Measurements from ENCODE around the gene TMEM74B. TPM values are rescaled to one million over a fixed set of nuclear protein-coding genes. Genes with fewer than 3 reads are reported as not detected.
"Not testable (repeated sequence)": the region's sequence is repeated elsewhere in the genome, so short reads cannot be mapped to it uniquely, and the experiment has no call there.

Gene TMEM74B
- total RNA-seq, 1 donor from 2014 or later = 1.2 TPM

DNA sequence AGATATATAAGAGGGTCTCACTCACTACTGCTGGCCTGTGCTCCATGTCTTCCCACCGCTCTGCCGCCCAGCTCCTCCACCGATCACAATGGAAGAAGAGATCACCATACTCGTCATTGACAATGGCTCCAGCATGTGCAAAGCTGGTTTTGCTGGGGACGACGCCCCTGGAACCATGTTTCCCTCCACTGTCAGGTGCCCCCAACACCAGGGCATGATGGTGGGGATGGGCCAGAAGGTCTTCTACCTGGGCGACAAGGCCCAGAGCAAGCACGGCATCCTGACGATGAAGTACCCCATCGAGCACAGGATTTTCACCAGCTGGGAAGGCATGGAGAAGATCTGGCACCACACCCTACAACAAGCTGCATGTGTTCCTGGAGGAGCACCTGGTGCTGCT lies 24.3 kb downstream of the TMEM74B start:
- no peak overlapping the region for H3K4me3 ChIP-seq (ENCODE audit: low read depth, low read length)
- no peak for DNase-seq (ENCODE audit: low read depth)
- TF ChIP-seq, protein P1, sequence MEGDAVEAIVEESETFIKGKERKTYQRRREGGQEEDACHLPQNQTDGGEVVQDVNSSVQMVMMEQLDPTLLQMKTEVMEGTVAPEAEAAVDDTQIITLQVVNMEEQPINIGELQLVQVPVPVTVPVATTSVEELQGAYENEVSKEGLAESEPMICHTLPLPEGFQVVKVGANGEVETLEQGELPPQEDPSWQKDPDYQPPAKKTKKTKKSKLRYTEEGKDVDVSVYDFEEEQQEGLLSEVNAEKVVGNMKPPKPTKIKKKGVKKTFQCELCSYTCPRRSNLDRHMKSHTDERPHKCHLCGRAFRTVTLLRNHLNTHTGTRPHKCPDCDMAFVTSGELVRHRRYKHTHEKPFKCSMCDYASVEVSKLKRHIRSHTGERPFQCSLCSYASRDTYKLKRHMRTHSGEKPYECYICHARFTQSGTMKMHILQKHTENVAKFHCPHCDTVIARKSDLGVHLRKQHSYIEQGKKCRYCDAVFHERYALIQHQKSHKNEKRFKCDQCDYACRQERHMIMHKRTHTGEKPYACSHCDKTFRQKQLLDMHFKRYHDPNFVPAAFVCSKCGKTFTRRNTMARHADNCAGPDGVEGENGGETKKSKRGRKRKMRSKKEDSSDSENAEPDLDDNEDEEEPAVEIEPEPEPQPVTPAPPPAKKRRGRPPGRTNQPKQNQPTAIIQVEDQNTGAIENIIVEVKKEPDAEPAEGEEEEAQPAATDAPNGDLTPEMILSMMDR (conservative IDR thresholded peaks at IDR 0.05; ENCODE audit: low read depth, low read length) = no peak

DNA sequence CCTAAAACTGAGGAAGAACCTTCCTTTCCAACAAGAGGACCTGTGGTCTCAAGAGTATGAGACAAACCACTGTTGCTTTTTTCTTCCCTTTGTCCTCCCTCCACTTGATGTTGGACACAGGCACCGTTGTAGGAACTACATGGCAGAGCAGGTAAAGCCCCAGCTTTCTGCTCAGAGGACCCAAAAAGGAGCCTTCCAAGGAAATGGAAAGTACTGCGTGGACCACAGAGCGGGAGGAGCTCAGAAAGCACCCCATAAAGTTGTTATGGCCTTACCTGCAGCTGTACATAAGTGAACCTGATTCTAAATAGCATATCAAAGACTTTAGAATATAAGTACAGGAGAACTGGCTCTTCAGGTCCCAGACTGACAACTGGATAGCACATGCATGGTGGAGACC lies 29.4 kb downstream of the TMEM74B start:
- H3K4me3 ChIP-seq (ENCODE audit: low read depth, low read length) = no peak overlapping the region
- no peak for DNase-seq (ENCODE audit: low read depth)
- TF ChIP-seq, protein P1 (conservative IDR thresholded peaks at IDR 0.05; ENCODE audit: low read depth, low read length) = no peak

DNA sequence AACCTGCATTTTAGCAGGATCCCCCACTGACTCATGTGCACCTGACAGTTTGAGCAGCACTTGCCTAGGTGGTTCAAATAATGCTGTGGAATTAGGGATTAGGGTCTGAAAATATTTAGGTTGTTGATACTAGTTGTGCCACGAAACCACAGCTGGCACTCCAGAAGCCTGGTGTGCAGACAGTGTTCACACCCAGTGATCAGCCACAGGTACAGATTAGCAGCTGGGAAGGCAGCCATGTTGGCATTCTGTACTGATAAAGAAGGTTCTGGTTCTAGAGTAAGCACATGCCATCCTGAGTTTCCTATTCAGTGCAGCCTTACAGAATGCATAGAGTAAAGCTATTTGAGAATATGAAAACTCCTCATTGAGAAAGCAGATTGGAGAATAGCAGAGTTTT lies 30.1 kb downstream of the TMEM74B start:
- DNase-seq (ENCODE audit: low read depth) = no peak
- no peak overlapping the region for H3K4me3 ChIP-seq (ENCODE audit: low read depth, low read length)
- TF ChIP-seq, protein P1 (conservative IDR thresholded peaks at IDR 0.05; ENCODE audit: low read depth, low read length) = no peak

DNA sequence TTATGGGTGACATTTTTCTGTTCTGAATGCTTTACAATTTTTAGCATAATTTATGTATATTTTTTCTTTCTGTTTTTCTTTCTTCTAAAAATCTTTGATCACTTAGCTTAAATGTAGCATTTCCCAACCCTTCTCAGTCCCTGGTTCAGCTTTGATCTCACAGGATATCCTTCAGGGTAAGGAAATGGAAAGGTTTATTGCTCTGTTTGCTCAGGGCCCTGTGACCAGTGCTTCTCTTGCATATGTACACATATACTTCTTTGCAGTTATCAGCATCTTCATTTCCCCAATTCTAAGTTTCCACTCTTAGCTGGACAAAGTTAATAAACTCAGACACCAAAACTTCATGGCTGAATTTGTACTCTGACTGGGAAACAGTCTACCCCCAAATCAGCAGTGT lies 30.6 kb downstream of the TMEM74B start:
- H3K4me3 ChIP-seq (ENCODE audit: low read depth, low read length) = no peak overlapping the region
- TF ChIP-seq, protein P1 (conservative IDR thresholded peaks at IDR 0.05; ENCODE audit: low read depth, low read length) = no peak
- DNase-seq (ENCODE audit: low read depth) = no peak

DNA sequence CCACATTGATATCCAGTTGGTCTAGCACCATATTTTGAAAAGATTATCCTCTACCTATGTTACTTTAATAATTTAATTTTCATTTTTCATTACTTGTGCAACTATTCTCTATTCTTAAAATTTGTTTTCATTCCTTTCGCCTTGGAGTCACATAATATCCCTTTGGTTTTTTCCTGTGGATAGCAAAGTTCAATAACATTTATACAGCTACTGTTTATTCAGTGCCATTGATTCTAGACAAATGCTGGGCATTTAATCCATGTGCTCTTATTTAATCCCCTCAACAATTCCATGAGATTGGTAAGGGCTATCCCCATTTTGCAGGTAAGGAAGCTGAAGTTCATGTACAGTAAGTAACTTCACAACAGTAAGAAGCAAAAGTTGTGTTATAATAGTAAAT lies 33.8 kb downstream of the TMEM74B start:
- DNase-seq (ENCODE audit: low read depth) = no peak
- TF ChIP-seq, protein P1 (conservative IDR thresholded peaks at IDR 0.05; ENCODE audit: low read depth, low read length) = no peak
- H3K4me3 ChIP-seq (ENCODE audit: low read depth, low read length) = no peak overlapping the region

DNA sequence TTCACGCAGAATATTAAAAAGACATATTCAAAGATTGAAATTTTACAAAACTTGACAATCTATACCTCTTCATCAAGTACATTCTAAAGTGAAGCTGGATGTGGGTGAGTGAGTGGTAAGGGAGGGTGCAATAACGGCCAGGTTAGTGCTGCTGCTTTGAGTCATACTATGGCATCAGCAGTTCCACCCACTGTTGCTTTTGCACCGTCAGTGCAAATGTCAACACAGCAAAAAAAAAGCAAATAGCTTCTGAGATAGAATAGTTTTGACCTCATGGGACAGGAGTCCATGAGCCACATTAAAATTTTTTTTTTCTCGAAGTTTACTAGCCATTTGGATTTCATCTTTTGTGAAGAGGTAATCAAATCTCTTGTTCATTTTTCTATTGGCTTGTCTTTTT lies 34.6 kb downstream of the TMEM74B start:
- DNase-seq (ENCODE audit: low read depth) = no peak
- no peak overlapping the region for H3K4me3 ChIP-seq (ENCODE audit: low read depth, low read length)
- TF ChIP-seq, protein P1 (conservative IDR thresholded peaks at IDR 0.05; ENCODE audit: low read depth, low read length) = no peak

DNA sequence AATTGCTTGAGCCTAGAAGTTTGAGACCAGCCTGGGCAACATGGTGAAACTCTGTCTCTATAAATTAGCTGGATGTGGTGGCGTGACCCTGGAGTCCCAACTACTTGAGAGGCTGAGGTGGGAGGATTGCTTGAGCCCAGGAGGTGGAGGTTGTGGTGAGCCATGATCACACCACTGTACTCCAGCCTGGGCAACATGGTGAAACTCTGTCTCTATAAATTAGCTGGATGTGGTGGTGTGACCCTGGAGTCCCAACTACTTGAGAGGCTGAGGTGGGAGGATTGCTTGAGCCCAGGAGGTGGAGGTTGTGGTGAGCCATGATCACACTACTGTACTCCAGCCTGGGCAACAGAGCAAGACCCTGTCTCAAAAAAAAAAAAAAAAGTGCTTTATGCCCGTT lies 35.0 kb downstream of the TMEM74B start:
- DNase-seq (ENCODE audit: low read depth); H3K4me3 ChIP-seq (ENCODE audit: low read depth, low read length): not testable (repeated sequence)

DNA sequence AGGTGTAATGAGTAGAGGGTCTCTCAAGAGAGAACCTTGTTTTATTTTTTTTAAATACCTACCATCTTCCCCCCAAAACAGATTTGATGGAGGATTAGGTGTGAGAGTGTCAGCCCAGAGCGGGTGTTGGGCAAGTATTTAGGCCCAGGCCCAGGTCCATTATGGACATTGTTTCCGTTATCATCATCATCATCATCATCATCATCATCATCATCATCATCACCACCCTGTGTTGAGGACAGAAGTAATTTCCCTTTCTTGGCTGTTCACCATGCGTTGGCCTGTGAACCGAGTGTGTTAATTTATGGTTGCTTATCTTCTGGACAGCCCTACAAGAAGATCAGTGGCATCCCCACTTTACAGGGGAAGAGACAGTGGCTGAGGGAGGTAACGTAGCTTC lies 37.8 kb downstream of the TMEM74B start:
- H3K4me3 ChIP-seq (ENCODE audit: low read depth, low read length) = no peak overlapping the region
- TF ChIP-seq, protein P1 (conservative IDR thresholded peaks at IDR 0.05; ENCODE audit: low read depth, low read length) = no peak
- DNase-seq (ENCODE audit: low read depth) = no peak
